HG03175 (cell line): Measurements from ENCODE around the gene SPTBN2.

Source experiments
- ATAC-seq: cut with Tn5 transposase; IDR thresholded peaks from one replicate; pipeline ENCODE4 v1.9.1; 2021; ENCODE audit warnings: mild to moderate bottlenecking, moderate library complexity; ENCODE audit not compliant: unreplicated experiment

SPTBN2 gene

DNA sequence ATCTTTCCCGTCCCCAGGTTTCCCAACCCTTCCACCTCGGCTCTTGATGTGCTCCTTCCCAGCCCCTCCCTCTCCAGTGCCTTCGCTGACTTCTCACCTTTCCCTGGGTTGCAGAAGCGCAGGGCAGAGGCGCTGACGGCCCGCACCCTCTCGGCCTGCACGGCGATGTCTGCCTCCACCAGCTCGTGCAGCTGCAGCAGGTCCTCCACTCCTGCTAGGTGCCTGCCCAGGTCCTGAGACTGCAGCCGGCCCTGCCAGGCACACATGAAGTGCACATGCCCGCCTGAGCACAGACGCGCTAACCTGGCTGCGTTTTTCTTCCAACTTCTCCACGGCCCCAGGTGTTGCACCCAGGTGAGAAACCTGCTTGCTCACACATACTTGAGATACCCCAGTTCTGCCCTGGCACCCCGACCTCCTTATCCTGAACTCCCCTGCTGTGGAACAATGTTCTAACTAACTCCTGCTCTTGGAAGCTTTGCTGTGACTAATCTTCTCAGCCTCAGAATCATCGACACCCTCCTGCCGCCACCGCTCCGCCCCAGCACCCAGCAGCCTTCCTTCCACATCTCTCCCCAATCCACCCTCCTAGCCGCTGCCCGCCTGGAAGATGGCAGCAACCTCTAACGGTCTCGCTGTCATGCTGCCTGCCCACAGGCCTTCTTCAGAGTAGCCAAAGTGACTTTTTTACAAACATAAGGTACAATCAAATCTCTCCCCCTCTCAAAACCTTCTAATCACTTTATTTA, 23.3 kb downstream of the SPTBN2 start:
- ATAC-seq, result no peak

DNA sequence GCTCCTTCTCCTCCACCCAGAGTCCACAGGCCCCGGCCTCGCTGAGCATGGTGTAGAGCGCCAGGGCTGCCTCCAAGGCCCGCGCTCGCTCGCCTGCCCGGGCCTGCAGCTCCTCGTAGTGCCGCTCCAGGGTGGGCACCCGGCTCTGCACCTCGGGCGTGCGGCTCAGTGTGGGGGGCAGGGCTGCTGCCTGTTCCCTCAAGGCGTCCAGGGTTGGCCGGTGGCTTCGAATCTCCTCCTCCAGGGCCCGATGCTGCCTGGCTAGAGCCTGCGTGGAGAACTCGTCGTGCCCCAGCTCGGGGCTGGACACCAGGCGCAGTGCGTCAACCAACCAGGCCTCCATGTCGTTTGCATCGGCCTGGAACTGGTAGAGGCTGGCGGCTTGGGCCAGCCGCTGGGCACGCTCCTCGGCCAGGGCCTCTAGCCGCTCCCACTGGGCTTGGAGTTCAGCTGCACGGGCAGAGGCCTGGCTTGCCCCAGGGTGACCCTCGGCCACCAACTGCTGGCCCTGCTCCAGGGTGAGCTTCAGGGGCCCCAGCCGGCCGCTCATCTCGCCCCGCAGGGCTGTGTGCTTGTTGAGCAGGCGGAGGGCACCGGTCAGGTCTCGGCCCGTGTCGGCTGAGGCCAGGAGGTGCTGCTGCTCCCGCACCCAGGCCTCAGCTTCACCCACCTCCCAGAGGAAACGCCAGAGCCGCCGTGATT, 24.2 kb downstream of the SPTBN2 start:
- ATAC-seq, result no peak

DNA sequence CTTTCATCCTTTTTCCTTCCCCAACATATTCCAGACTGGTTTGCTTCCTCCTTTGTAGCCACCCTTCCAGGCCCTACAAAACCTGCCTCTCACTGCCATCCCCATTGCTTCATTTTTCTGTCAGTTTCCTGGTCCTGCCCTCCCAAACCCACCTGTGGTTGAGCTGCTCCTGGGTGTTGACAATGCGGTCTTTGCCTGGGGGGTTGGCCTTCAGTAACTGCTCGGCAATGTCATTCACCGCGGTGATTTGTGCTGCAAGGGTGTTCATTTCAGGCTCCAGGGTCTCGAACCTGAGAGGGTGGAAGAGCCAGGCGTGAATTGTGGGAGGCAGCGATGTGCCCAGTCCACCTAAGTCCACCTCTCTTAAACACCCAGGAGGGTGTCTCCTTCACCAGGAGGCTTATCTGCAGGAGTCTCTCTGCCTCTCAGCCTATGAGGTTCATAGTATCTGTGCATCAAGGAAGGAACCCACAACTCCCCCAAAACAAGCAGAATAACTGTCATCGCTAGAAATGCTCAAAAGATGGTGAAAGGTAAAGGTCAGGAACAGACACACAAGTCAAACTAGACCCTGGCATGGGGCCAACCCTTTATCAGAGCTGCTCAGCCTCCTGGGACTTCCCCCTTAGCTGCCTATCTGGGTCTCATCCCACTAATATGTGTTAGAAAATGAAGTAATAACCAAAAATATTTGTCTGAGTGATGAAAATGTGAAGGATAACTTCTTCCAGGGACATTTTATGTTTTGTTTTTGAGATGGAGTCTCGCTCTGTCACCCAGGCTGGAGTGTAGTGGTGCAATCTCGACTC, 27.4 kb downstream of the SPTBN2 start:
- ATAC-seq, result no peak

DNA sequence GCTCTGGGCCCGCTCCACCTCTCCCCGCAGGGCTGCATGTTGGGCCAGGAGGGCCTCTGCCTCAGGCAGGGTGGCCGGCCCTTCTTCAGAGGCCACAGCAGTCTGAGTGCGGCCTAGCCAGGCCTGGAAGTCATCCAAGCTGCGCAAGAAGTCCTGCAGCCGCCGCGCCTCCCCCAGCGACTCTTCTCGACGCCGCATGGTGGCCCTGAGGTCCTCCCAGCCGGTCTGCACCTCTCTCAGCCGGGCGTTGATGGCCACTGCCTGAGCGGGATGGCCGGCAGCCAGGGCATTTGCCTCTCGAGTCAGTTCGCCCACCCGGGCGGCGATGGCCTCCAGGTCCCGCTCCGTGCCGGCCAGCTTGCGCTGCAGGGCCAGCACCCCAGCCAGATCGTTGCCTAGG, 28.3 kb downstream of the SPTBN2 start:
- ATAC-seq, result no peak

DNA sequence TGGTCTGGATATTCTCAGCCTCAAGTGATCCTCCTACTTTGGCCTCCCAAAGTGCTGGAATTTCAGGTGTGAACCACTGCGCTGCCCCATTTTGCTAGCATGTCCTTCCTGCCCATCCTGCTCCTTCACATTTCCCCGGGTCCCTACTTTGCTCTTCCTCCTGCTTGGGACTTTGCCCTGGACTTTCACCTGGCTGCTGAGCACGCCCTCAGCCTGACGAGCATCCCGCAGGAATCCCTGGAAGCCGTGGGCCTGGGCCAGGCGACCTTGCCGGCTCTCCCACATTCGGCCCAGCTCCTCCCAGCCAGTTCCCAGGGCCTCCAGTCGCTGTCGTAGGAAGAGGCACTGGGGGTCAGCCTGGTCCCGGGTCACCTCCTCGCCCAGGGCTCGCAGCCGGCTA, 28.7 kb downstream of the SPTBN2 start:
- ATAC-seq, result no peak

DNA sequence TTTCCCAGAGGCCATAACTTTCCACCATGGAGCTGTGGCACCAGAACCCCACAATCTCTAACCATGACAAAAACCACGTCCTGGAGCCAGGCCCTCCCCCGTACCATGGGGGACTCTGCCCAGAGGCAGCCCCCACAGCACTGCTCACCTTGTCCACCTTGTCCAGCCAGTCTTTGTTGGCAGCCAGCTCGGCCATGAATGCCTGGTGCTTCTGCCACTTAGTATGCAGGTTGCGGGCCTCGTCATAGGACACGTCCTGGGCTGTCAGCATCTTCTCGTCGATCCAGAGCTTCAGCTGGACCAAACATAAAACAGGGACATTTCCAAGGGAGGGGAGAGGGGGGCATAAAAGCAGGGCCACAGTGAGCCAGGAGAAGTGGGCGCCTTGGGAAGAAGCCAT, 30.5 kb downstream of the SPTBN2 start:
- no peak for ATAC-seq

DNA sequence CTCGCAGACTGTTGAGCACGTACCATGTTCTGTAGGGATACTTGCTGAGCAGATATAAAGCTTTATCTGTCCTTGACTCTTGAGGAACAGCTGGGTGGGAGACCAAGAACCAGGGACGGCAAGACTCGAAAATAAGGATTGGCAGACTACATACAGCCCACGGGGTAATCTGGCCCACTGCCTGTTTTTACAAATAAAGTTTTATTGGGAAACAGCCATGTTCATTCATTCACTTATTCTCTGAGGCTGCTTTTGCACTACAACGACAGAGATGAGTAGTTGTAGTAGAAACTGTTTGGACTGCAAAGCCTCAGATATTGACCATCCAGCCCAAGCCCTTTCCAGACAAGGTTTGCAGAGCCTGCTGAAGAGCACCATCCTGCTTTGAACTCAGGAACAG, 31.0 kb downstream of the SPTBN2 start:
- no peak for ATAC-seq

DNA sequence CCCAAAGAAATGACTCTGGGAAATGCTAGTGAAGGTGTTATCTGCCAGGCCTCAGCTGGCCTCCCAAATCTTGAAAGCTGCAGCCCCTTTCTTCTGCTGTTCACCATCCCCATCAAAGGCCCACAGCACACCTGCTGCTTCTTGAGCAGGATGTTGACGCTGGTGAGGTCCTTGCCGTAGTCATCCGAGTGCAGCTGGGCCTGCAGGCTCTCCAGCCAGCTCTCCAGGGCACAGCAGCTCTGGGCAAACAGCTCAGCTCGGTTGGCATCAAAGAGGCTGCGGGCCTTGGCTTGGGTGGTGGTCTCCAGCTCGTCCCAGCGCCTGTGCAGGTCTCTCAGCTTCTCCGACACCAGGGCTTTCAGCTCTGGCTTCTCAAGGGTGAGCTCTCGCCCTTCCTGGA, 32.9 kb downstream of the SPTBN2 start:
- ATAC-seq, result no peak

DNA sequence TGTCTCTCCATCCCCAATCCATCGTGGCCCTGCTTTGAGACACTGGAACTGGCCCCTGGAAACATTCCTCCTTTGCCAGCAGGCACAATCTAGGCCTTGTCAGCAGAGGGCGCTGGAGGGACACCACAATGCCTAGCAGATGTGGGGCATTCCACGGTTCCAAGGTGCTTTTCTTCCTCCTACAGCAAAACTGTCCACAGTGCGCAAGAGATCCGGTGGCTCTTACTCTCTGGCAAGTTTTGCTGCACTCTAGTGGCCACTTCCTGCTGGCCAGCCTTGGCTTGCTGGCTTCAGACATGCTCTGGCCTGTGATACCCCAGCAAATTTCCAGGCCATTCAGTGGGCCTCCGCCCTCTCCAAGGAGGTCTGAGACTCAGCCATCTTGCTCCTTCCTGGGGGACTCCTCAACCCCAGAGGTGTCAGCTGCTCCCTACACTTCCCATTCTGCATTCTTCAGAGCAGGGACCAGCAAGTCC, 34.2 kb downstream of the SPTBN2 start:
- ATAC-seq, result peak; percentile 61

DNA sequence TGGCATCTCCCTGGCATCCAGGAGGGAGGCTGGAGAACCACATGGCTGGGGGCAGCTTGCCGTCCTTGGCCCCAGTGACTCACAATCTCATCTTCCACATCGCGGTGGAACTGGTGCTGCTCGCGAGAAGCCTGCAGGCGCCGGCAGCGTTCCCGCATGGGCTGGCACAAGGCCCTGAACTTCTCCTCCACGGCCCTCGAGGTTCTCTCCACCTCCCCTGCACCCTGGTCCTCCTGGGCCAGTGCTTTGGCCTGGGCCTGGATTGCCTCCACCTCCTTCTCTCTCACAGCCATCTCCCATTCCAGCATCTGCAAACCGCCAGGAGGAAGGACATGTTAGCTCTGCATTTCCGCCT, 35.0 kb downstream of the SPTBN2 start:
- no peak for ATAC-seq

DNA sequence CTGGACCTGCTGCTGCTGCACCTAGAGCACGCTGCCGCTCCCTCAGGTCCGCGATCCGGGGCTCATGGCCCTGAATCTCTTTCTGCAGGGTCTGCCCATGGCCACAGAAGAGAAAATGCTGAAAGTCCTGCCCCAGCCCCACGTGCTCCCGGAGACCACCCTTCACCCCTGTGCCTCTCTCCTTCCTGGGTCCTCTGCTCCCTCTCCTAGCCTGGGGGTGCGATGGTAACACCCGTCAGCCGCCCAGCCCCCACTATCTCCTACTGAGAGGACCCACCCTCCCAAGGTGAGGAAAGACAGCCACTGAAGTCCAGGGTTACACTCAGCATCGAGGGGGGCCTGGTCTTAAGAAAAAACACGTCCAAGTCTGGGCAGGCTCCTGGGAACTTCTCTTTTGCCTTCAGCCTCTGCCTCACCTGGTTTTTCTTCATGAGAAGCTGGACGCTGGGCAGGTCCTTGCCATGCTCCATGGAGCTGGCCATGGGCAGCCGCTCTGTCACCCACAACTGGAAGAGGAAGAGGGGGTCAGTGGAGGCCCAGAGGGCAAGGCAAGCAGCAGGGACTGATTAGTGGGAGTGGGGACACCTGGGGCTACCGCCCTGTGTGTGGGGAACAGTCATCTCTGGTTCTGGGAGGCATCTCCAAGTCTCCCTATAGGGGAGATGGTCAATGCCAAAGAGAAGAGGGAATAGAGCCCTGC, 35.5 kb downstream of the SPTBN2 start:
- no peak for ATAC-seq

DNA sequence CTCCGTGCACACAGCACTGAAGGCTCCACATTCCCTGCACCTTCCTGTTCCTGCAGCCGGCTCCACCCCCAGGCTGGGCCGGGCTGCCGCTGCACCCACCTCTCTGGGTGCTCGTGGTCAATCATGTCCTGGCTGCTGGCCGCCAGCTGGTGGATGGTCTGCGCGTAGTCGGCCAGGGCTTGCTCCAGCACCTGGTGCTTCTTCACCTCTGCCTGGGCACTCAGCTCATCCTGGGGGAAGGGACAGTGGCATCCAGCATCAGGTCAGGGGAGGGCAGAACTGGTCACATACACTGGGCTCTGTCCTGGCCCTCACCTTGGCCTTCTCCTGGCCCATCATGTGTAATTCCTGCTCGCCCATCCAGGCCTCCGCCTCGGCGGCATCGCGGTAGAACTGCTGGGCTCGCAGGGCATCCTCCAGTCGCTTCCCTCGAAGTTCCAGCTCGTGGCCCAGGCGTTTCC, 36.1 kb downstream of the SPTBN2 start:
- no peak for ATAC-seq

DNA sequence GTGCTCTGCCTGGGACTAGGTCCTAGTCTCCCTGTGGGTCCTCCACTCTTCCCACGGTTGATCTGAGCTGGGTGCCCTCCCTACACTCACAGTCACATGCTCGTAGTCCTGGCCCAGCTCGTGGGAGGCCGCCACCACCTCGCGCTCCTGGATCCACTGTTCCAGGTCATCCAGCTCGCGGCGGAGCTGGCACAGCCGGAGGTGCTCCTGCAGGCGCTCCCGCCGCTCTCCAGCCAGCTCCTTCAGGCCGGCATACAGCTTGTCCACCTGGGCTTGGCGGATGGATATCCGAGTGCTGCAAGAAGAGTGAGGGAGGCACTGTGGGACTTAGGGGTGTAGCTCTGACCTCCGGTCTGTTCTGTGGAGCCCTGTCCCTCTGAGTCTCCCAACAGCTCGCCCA, 36.6 kb downstream of the SPTBN2 start:
- ATAC-seq, result no peak

DNA sequence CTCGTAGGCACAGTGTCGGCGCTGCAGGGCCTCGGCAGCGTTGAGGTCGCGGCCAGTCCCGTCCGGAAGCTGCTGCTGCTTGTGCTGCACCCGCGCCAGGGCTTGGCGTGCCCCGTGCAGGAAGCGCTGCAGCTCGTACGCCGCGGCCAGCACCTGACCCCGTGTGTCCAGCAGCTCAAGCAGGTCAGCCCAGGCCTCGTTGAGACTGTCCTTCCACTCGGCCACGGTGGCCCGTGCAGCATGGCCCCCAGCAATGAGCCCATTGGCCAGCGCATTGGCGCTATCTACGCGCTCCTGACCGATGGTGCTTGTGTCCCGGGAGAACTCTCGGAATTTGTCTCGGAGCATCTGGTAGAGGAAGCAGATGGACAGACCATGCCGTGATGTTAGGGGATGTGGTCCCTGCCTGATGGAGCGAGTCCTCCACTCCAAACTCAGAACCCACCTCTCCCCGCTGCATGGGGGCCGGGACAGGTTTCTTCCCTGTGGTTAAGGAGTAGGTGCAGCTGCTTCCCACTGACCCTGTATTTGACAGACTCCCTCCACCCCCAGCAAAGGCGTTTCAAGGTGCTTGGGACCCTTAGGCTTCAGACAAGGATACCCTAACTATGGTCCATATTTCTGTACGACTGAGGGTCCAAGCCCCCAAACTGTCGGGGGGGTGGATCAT, 37.6 kb downstream of the SPTBN2 start:
- no peak for ATAC-seq

DNA sequence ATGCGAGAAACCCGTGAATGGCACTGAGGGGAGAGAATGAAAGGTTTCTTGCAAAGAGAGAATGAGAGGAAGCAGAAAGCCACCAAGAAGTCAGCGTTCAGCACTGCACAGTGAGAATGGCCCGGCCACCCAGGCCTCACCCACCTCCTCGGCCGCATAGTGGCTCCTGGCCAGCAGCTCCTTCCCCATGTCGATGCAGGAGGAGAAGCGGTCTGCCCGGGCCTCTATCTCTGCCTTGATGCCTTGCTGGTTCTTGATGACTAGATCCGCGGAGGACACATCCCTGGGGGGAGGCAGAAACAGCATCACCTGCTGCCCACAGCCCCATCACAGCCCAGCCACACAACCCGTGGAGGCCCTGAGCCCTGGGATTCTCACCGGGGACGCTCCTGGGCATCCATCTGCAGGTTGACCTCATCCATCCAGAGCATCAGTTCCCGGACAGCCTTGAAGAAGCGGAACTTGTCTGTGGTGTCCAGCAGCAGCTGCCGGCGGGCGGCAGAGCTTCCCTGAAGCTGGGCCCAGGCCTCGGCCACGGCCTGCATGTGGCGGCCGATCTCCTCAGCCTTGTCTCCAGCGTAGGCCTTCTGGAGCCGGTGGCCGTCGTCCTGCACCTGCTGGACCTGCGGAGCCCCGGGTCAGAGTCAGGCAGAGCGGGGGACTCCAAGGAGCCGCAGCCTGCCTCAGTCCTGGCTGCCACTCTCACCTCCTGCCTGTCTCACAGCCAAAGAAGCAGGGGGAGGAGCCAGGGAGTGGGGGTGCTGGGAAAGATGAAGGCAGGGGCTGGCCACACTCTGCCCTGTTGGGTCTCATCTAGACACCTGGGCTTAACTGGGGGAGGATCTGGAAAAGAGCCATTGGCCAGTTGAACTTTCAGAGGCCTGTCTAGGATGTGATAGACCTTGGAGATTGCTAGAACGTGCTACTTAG, 39.1 kb downstream of the SPTBN2 start:
- ATAC-seq, result no peak

DNA sequence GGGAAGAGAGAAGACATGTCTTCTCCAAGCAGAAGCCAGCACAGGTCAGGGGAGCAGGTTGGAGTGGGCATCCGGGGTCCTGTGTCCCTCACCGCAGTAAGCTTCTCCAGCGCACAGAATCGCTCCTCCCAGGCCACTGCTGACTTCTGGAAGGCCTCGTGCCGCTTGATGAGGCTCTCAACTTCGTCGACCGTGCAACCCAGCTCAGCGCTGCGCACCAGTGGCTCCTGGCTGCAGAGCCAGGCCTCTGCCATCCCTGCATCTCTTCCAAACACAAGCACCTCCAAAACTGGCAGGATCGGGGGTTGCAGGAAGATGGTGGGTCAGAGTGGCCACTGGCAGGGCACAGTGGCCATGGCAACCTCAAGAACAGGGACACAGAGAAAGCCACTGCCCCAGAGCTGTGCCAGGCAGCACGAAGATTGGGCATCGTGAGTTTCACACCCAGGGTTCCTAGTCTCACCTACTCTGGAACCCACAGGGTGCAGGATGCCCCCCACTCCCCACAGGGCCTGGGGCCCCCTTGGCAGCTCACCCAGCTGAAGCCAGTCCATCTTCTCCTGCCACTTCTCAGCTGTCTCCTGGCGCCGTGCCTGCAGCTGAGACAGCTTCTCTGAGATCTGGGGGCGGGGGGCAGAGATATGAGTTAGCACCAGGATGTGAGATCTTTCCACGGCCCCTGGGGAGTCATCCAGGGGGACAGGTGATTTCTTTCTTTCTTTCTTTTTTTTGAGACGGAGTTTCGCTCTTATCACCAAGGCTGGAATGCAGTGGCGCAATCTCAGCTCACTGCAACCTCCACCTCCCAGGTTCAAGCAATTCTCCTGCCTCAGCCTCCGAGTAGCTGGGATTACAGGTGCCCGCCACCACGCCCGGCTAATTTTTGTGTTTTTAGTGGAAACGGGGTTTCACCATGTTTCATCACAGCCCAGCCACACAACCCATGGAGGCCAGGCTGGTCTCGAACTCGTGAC, 40.2 kb downstream of the SPTBN2 start:
- no peak for ATAC-seq

DNA sequence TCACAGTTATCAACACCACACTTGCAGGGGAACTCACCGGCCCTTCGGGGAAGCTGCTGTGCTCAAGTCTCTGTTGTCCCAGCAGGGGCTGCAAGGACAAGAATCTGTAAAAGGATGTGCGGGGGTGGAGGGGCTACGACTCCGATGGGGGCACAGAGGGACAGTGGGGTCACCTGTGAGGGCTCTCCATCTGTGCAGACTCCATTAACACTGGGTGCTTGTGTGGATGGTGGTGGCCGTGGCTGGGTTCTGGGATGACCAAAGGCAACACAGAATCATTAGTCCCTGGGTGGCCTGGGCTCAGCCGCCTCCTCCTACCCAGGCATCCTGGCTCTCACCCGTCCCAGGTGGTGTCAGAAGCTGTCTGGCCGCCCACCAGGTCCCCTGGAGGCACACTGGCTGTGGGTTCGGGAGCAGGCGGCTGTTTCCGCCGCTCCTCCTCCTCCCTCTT, 41.2 kb downstream of the SPTBN2 start:
- no peak for ATAC-seq
